ENCODE data around the gene TTC7B.

TTC7B gene

GRCh38 chr14:90629471-90629870, 186.8 kb downstream of the TTC7B start:
- H3K4me1 ChIP-seq (ENCODE audit: insufficient read depth, low read length): peaks cover 16% of the 10 kb centered on the region
- H3K9me3 ChIP-seq (ENCODE audit: insufficient read depth, low read depth, low read length): no peaks in the 10 kb centered on the region
- no peak overlapping the region for H3K27ac ChIP-seq (ENCODE audit: low read depth, low read length)
- no peak overlapping the region for H3K4me3 ChIP-seq (ENCODE audit: low read length)
- no peak overlapping the region for H3K9ac ChIP-seq (ENCODE audit: low read depth, low read length)
- no peaks in the 10 kb centered on the region for H3K36me3 ChIP-seq (ENCODE audit: insufficient read depth, low read length)
- H3K27me3 ChIP-seq (ENCODE audit: insufficient read depth, low read length): no peaks in the 10 kb centered on the region
- 82% methylated on average over 9 of the region's 9 CpGs for WGBS

DNA sequence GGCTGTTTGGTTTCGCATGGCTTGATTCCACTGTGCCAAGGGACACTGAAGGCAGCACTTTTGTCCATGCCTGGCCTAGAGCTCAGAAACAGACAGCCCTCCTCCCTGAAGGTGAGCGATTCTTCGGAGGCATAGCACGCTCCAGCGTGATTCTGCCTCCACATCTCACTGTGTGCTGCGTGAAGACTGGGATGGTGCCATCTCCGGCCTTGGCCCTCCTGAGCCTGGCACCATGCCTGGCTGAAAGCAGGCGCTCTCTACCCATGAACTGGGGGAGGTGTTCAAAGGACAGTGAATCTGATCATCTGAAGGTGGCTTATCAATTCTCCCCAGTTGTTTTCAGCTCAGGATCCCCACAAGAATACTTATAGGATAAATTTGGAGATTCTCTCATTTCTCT, 187.4 kb downstream of the TTC7B start:
- Histone ChIP-seq H3K27me3 (ENCODE audit: insufficient read depth, low read length) (no peaks in the 10 kb centered on the region), H3K4me3 (ENCODE audit: low read length) (no peak overlapping the region), H3K9me3 (ENCODE audit: insufficient read depth, low read depth, low read length) (no peaks in the 10 kb centered on the region), H3K36me3 (ENCODE audit: insufficient read depth, low read length) (no peaks in the 10 kb centered on the region), H3K27ac (ENCODE audit: low read depth, low read length) (no peak overlapping the region), H3K4me1 (ENCODE audit: insufficient read depth, low read length) (peaks cover 18% of the 10 kb centered on the region), H3K9ac (ENCODE audit: low read depth, low read length) (no peak overlapping the region)
- WGBS: 82% methylated on average over 8 of the region's 8 CpGs

GRCh38 chr14:90627478-90627877, 188.8 kb downstream of the TTC7B start:
- Histone ChIP-seq H3K9ac (ENCODE audit: low read depth, low read length) (no peak overlapping the region), H3K36me3 (ENCODE audit: insufficient read depth, low read length) (no peaks in the 10 kb centered on the region), H3K4me3 (ENCODE audit: low read length) (no peak overlapping the region), H3K9me3 (ENCODE audit: insufficient read depth, low read depth, low read length) (no peaks in the 10 kb centered on the region), H3K4me1 (ENCODE audit: insufficient read depth, low read length) (peaks cover 18% of the 10 kb centered on the region), H3K27ac (ENCODE audit: low read depth, low read length) (no peak overlapping the region), H3K27me3 (ENCODE audit: insufficient read depth, low read length) (no peaks in the 10 kb centered on the region)
- 95% methylated on average over 9 of the region's 9 CpGs for WGBS

DNA sequence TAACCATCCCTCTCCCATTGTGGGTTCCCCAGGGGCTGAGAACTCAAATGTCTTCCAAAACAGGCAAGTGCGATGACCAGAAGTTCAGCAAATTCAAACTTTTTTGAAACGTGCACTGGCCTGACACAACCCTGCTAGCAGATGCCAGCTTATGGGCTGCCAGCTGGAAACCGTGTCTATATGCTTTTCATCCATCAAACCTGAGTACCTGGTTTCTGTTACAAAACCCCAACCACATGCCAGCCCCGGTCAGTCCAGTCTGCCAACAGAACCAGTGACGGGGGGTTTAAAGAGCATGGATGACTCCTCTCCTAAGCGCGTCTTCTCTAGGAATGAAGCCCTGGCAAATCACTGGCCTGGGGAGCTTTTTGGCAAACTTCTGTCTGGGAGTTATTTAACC, 189.7 kb downstream of the TTC7B start:
- no peak overlapping the region for H3K9ac ChIP-seq (ENCODE audit: low read depth, low read length)
- 95% methylated on average over 7 of the region's 7 CpGs for WGBS

DNA sequence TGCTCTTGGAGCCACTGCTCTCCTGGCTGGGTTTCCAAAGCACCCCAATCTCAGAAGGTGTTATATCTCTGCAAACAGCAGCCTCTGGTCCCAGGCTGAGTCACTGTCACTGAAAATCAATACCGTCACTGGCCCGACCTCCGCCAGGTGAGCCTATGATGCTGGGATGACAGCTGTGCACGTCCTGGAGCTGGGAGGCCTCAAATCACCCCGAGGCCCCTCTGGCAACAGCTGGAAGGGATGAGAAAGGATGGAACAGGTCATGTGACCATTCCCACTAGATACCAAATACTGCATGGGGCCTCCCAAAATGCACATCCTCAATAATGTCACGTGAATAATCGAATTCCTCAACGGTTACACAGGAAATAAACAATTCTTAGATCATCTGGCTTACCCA, 190.8 kb downstream of the TTC7B start:
- peaks cover 18% of the 10 kb centered on the region for H3K4me1 ChIP-seq (ENCODE audit: insufficient read depth, low read length)
- no peak overlapping the region for H3K4me3 ChIP-seq (ENCODE audit: low read length)
- H3K9me3 ChIP-seq (ENCODE audit: insufficient read depth, low read depth, low read length): no peaks in the 10 kb centered on the region
- peak overlapping the region; percentile 44; the same call in 1 of the 2 replicates for H3K27ac ChIP-seq (ENCODE audit: low read depth, low read length)
- H3K9ac ChIP-seq (ENCODE audit: low read depth, low read length): no peak overlapping the region
- 93% methylated on average over 8 of the region's 8 CpGs for WGBS
- H3K36me3 ChIP-seq (ENCODE audit: insufficient read depth, low read length): no peaks in the 10 kb centered on the region
- H3K27me3 ChIP-seq (ENCODE audit: insufficient read depth, low read length): no peaks in the 10 kb centered on the region

More for the DNA sequence above, 189.7 kb downstream of the TTC7B start:
- Histone ChIP-seq H3K4me3 (ENCODE audit: low read length) (no peak overlapping the region), H3K27me3 (ENCODE audit: insufficient read depth, low read length) (no peaks in the 10 kb centered on the region), H3K27ac (ENCODE audit: low read depth, low read length) (no peak overlapping the region), H3K36me3 (ENCODE audit: insufficient read depth, low read length) (no peaks in the 10 kb centered on the region), H3K4me1 (ENCODE audit: insufficient read depth, low read length) (peaks cover 18% of the 10 kb centered on the region), H3K9me3 (ENCODE audit: insufficient read depth, low read depth, low read length) (no peaks in the 10 kb centered on the region)

GRCh38 chr14:90624732-90625400, 191.4 kb downstream of the TTC7B start:
- no peaks in the 10 kb centered on the region for H3K27me3 ChIP-seq (ENCODE audit: insufficient read depth, low read length)
- H3K36me3 ChIP-seq (ENCODE audit: insufficient read depth, low read length): no peaks in the 10 kb centered on the region
- no peak overlapping the region for H3K4me3 ChIP-seq (ENCODE audit: low read length)
- peak overlapping the region; percentile 44 for H3K27ac ChIP-seq (ENCODE audit: low read depth, low read length)
- H3K4me1 ChIP-seq (ENCODE audit: insufficient read depth, low read length): peaks cover 16% of the 10 kb centered on the region
- peak overlapping the region; percentile 32; the same call in 1 of the 2 replicates for H3K9ac ChIP-seq (ENCODE audit: low read depth, low read length)
- WGBS: 73% methylated on average over 14 of the region's 14 CpGs
- no peaks in the 10 kb centered on the region for H3K9me3 ChIP-seq (ENCODE audit: insufficient read depth, low read depth, low read length)

GRCh38 chr14:90624227-90624626, 192.0 kb downstream of the TTC7B start:
- WGBS: 97% methylated on average over 8 of the region's 8 CpGs
- no peak overlapping the region for H3K4me3 ChIP-seq (ENCODE audit: low read length)
- peaks cover 13% of the 10 kb centered on the region for H3K4me1 ChIP-seq (ENCODE audit: insufficient read depth, low read length)

DNA sequence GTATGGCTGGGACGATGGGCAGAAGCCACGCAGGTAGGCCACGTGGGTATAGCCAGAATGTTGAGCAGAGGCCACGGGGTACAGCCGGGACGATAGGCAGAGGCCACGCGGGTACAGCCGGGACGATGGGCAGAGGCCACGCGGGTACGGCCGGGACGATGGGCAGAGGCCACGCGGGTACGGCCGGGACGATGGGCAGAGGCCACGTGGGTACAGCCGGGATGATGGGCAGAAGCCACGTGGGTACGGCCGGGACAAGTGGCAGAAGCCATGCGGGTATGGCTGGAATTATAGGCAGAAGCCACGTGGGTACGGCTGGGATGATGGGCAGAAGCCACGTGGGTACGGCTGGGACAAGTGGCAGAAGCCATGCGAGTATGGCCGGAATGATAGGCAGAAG, 195.0 kb downstream of the TTC7B start:
- H3K36me3 ChIP-seq (ENCODE audit: insufficient read depth, low read length): no peaks in the 10 kb centered on the region
- peaks cover 24% of the 10 kb centered on the region for H3K4me1 ChIP-seq (ENCODE audit: insufficient read depth, low read length)
- H3K27me3 ChIP-seq (ENCODE audit: insufficient read depth, low read length): no peaks in the 10 kb centered on the region
- H3K9ac ChIP-seq (ENCODE audit: low read depth, low read length): no peak overlapping the region
- H3K27ac ChIP-seq (ENCODE audit: low read depth, low read length): no peak overlapping the region
- H3K4me3 ChIP-seq (ENCODE audit: low read length): no peak overlapping the region
- 96% methylated on average over 32 of the region's 32 CpGs for WGBS
- H3K9me3 ChIP-seq (ENCODE audit: insufficient read depth, low read depth, low read length): no peaks in the 10 kb centered on the region

More at GRCh38 chr14:90624227-90624626, 192.0 kb downstream of the TTC7B start:
- Histone ChIP-seq H3K9ac (ENCODE audit: low read depth, low read length) (peak overlapping the region; percentile 32; the same call in 1 of the 2 replicates), H3K36me3 (ENCODE audit: insufficient read depth, low read length) (no peaks in the 10 kb centered on the region), H3K9me3 (ENCODE audit: insufficient read depth, low read depth, low read length) (no peaks in the 10 kb centered on the region), H3K27ac (ENCODE audit: low read depth, low read length) (peak overlapping the region; percentile 44), H3K27me3 (ENCODE audit: insufficient read depth, low read length) (no peaks in the 10 kb centered on the region)

GRCh38 chr14:90620568-90621077, 195.6 kb downstream of the TTC7B start:
- H3K36me3 ChIP-seq (ENCODE audit: insufficient read depth, low read length): no peaks in the 10 kb centered on the region
- H3K27ac ChIP-seq (ENCODE audit: low read depth, low read length): no peak overlapping the region
- no peak overlapping the region for H3K4me3 ChIP-seq (ENCODE audit: low read length)
- no peak overlapping the region for H3K9ac ChIP-seq (ENCODE audit: low read depth, low read length)
- H3K9me3 ChIP-seq (ENCODE audit: insufficient read depth, low read depth, low read length): no peaks in the 10 kb centered on the region
- peaks cover 30% of the 10 kb centered on the region for H3K4me1 ChIP-seq (ENCODE audit: insufficient read depth, low read length)
- 92% methylated on average over 7 of the region's 7 CpGs for WGBS
- no peaks in the 10 kb centered on the region for H3K27me3 ChIP-seq (ENCODE audit: insufficient read depth, low read length)

- Histone ChIP-seq H3K9me3 (ENCODE audit: insufficient read depth, low read depth, low read length) (no peaks in the 10 kb centered on the region), H3K4me1 (ENCODE audit: insufficient read depth, low read length) (peaks cover 31% of the 10 kb centered on the region), H3K4me3 (ENCODE audit: low read length) (no peak overlapping the region), H3K9ac (ENCODE audit: low read depth, low read length) (no peak overlapping the region), H3K27ac (ENCODE audit: low read depth, low read length) (no peak overlapping the region), H3K27me3 (ENCODE audit: insufficient read depth, low read length) (no peaks in the 10 kb centered on the region), H3K36me3 (ENCODE audit: insufficient read depth, low read length) (no peaks in the 10 kb centered on the region)
- WGBS: 97% methylated on average over 8 of the region's 8 CpGs
These were observed 196.3 kb downstream of the TTC7B start for GRCh38 chr14:90619911-90620310.

GRCh38 chr14:90617961-90618360, 198.3 kb downstream of the TTC7B start:
- H3K9me3 ChIP-seq (ENCODE audit: insufficient read depth, low read depth, low read length): no peaks in the 10 kb centered on the region
- no peaks in the 10 kb centered on the region for H3K36me3 ChIP-seq (ENCODE audit: insufficient read depth, low read length)
- 94% methylated on average over 7 of the region's 7 CpGs for WGBS
- H3K27ac ChIP-seq (ENCODE audit: low read depth, low read length): no peak overlapping the region
- no peak overlapping the region for H3K4me3 ChIP-seq (ENCODE audit: low read length)
- peaks cover 28% of the 10 kb centered on the region for H3K4me1 ChIP-seq (ENCODE audit: insufficient read depth, low read length)
- H3K27me3 ChIP-seq (ENCODE audit: insufficient read depth, low read length): no peaks in the 10 kb centered on the region
- no peak overlapping the region for H3K9ac ChIP-seq (ENCODE audit: low read depth, low read length)
